NCI-H1105 treated with DMSO at 0.1 percent for 48 hours (cell line): Measurements from ENCODE around the gene NDUFS7.
"Not testable (repeated sequence)": the region's sequence is repeated elsewhere in the genome, so short reads cannot be mapped to it uniquely, and the experiment has no call there.

ENCODE experiments used
- DNase-seq: peaks from one replicate; lab custom pipeline; 2025; lab: John Stamatoyannopoulos, UW

Gene NDUFS7

GRCh38 chr19:1418951-1419738 is 35.4 kb downstream of the NDUFS7 start:
- DNase-seq, result no peak

GRCh38 chr19:1420085-1420484 is 36.4 kb downstream of the NDUFS7 start:
- not testable (repeated sequence) for DNase-seq

DNA sequence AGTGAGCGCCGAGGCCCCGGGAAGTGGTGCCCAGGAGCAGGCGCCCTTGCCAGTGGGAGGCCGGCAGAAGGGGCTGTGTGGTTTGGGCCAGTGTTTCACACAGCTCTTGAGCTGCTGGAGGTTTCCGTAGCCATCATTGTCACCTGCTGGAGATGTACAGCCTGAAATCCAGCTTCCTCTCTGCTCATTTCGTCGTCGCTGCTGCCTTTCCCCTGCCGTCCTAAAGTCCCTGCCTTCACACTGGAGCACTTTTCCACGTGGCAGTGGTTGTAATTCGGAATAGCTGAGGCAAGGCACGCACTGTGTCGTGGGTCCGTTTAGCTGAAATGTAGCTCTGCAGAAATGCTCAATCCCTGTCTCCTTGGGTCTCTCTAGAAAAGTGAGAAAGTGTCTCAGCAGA is 36.9 kb downstream of the NDUFS7 start:
- no peak for DNase-seq

DNA sequence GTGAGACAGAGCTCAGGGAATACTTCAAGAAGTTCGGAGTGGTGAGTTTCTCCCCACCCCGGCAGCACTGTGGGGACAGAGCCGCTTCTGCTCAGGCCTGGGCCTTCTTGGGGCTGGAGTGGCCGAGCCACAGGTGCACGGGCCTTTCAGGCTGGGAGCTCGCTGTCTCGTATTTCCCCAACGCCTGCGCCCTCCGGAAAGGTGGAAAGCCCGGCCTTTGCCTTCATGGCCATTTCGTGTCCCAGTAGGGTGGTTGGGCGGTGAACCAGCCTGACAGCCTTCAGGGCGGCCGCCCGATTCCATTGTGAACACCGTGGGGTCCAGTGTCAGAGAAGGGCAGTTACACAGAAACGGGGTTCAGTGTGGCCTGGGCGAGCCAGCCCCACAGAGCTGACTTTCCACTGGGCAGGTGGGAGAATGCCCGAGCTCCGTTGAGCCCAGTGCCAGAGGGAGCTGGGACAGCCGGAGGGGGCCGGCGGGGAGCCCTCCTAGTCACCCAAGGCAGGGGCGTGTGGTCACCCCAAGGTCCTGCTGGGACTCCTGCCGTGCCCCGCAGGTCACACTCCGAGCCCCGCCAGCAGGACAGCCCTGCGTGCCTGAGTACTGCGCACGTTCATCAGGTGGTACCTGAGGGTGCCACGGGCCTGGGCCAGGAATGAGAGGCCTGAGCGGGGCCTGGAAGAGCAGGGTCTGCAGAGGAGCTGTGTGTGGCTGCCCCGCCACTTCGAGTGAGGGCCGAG is 37.7 kb downstream of the NDUFS7 start:
- DNase-seq, result no peak

DNA sequence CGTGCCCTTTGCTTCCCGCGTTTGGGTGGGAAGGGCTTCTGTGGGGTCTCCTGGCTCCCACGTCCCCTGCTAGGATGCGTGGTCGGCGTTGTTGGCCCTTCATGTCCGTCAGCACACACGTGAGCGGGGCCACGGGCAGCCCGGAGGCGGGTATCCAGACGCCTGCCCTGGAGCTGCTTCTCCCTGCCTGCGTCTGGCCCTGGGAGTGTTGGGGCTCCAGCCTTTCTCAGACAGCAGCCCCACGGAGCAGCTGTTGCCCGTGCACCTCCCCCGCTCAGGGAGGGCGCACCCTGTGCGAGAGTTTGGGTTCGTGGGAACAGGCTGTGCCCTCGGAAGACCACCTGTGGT is 38.2 kb downstream of the NDUFS7 start:
- no peak for DNase-seq

- no peak for DNase-seq
Observed at GRCh38 chr19:1422360-1422759, 38.7 kb downstream of the NDUFS7 start.

- no peak for DNase-seq
Observed at GRCh38 chr19:1422943-1423342, 39.2 kb downstream of the NDUFS7 start.

DNA sequence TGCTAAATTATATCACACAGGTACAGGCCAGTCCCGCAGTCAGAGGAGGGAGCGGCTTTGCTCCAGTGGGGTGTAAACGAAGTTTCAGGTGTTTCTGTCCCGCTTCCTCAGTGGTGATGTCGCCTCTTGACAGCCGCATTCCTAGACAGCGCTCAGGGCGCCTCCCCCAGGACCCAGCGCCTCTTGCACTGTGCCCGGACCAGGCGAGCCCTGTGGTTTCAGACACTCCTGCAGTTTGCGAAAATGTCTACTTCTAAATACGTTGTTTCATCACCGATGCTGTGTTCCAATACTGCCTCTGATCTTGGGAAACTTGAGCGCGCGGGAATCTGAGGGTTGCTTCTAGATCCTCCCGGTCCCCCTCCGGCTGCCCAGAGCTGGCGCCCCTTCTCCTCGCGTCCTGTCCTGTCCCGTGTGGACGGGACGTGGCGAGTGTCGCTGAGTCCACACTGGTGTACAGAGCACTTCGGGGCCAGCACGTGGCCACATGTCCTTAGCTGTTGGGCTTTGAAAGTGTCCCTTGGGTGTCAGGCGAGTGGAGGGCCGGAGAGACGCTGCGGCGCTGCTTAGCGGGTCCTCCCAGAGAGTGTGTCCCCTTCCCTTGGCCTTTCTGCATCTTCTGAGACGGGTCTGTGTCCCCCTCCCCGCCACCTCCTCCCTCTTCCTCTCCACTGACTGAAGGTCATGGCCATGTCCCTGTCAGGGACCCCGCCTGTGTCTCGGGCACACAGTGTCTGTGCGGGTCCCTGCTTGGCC is 39.9 kb downstream of the NDUFS7 start:
- no peak for DNase-seq

- DNase-seq, result no peak
Observed at GRCh38 chr19:1424192-1424955, 40.7 kb downstream of the NDUFS7 start.

DNA sequence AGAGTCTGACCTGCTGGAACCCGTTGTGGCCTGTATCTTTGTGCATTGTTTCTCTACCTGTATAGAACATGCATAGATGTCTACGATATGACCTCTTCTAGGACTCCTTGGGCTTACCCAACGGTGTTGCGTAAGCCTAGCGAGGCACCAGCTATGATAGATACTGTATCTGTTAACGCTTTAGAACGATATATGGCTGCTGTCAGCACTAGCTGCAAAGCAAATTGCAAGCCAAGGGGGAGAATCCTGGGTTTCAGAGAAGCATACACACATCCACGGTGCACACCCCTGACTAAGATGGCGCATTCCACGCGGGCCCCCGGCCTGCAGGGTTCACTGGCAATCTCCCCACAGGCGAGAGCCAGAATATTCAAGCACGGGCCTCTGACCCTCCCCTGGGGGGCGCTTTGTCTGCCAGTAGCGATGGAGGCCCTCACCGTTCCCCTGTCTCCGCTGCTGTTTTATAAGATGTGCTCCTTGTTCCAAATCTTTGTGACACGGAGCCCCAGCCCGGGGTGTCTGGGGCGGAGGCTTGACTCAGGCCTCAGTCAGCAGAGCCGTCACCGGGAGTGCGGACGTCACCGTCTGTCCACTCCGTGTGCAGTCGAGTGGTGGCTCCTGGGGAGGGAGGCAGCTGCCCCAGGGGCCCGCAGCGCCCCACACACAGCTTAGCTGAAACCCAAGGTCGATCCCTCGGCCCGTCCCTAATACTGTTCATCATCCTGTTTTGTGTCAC is 41.6 kb downstream of the NDUFS7 start:
- no peak for DNase-seq

DNA sequence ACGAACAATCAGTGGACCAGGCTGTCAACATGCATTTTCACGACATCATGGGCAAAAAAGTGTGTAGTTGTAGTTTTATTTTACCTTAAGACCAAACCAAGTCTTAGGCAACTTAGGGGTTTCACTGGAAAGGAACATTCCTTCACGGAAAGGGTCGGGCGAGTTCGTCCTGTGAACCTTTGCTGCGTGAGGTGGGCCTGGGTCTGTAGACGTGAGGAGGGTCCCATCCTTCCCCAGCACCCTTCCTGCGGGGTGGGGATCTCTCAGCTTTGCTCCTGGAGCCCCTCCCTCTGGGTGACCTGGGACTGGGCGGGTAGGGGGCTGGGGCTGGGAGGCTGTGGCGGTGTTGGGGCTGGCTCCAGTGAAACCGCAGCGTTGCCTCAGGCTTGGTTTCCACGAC is 42.2 kb downstream of the NDUFS7 start:
- DNase-seq, result no peak

- DNase-seq, result no peak
Observed at GRCh38 chr19:1426736-1427135, 43.0 kb downstream of the NDUFS7 start.

DNA sequence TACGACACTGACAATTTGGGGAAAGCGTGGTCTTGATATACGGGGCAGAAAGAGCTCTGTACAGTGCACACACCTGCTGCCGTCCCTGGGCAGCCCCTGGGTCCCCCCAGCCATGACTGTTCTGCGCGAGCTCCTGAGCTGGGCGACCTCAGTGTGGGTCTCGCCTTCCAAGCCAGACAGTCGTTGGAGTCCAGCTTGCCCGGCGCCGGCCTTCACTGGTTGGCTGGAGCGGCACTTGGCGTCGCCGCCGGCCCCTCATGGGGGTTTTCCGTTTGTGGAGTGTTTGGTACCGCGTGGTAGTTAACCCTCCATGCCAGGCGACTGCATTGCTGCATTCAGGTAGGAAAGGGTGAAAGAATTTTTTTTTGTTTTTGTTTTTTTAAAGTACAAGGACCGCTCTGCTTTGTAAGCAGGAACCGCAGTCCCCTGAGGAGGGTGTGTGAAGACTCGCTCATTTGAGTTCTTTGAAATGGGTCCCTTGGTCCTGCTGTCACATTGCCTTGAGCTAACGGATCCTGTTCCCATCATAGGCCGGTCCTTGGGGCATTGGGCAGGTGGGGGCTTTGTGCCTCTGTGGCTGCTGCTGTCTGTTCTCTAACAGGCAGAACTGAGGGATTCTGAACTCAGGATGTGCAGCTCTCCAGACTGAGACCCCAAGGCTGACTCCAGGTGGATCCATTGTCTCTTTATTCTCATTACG is 43.7 kb downstream of the NDUFS7 start:
- no peak for DNase-seq

GRCh38 chr19:1428738-1429391 is 45.2 kb downstream of the NDUFS7 start:
- no peak for DNase-seq

DNA sequence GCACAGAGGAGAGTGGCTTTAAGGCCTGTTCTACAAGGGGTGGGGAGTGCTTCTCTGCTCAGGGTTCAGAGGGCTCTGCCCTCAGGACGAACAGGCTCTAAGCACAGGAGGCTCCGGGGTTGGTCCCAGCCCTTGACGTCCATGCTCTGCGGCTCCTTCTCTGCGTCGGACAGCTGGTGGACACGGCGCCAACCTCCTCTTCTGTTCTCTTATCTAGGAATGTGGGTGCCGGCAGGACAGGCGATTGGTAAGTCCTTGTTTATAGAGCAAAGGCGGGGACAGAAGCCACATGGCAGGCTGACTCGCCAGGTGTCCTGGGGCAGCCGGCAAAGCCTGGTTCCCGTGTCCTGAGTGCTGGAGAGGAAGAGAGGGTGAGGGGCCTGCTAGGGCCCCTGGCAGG is 46.0 kb downstream of the NDUFS7 start:
- DNase-seq, result no peak

- no peak for DNase-seq
Observed at GRCh38 chr19:1430246-1430645, 46.5 kb downstream of the NDUFS7 start.

DNA sequence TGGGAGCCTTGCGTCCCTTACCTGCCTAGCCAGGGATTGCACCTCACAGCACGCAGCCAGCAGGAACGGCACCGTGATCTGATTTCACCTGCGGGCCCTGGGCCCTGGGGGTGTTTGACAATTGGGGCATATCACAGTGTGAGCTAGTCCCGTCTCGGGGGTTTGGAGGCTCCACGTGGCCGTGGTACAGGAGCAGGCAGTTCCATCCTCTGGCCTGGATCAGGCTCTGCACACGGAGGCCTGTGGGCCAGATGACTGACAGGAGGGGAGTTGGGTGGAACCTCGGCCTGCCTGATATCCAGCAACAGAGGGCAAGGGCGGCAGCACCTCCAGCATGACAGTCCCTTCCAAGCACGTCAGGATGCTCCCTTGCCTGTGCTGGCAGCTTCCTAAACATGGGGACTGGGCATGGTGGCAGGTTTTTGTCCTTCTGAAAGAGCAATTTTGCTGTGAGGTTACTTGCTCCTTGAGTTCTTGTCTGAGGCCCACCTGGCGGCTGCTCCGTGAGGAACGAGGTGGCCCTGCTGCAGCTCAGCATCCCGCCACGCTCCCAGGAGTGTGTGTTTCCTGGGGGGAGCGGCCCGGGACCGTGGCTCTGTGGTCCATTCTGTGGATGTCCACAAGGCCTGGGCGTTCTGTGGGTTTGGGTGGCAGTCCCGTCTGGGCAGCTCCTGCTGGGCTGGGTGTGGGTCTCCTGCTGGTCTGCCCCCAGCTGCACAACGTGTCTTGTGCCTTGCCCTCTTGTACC is 48.2 kb downstream of the NDUFS7 start:
- DNase-seq, result no peak

GRCh38 chr19:1432507-1432887 is 48.8 kb downstream of the NDUFS7 start:
- DNase-seq, result no peak
